ENCODE data around the gene NHERF1.

GRCh38 chr17:74768069-74768762, 19.8 kb downstream of the NHERF1 start:
- no peak for TF ChIP-seq PATZ1 (CRISPR knock-in tag; IDR thresholded peaks at IDR 0.05; ENCODE audit: borderline replicate concordance)
- TF ChIP-seq ZFP30 (CRISPR knock-in tag; IDR thresholded peaks at IDR 0.05): no peak

Measured in SK-N-SH treated with all-trans-retinoic acid at 6 μM for 48 hours (cell line).